Breast epithelium (tissue), 3 donors: ENCODE data around the gene CCRL2.

Experiments used
- CTCF ChIP-seq, 3 donors: fragments of 450-650 bp; IDR thresholded peaks; one replicate each; pipeline ENCODE4 v1.5.1; 2016 to 2017; ENCODE audit warnings: antibody characterized with exemption in 3 of 3, mild to moderate bottlenecking in 3 of 3, moderate library complexity in 3 of 3
- POLR2A ChIP-seq: fragments of 450-650 bp; IDR thresholded peaks from one replicate; pipeline ENCODE4 v1.6.1; 2016; ENCODE audit warnings: antibody characterized with exemption, mild to moderate bottlenecking, moderate library complexity
- POLR2AphosphoS5 ChIP-seq, 3 donors: sonication (generic); formaldehyde crosslinking; IDR thresholded peaks; one replicate each; pipeline ENCODE4 v1.6.1; 2017; ENCODE audit warnings: antibody characterized with exemption in 3 of 3

- no peak for TF ChIP-seq CTCF (IDR thresholded peaks at IDR 0.05)
- TF ChIP-seq POLR2A, result no peak
- no peak for TF ChIP-seq POLR2AphosphoS5 (IDR thresholded peaks at IDR 0.05)
Observed at GRCh38 chr3:46422617-46423016, 15.6 kb downstream of the CCRL2 start.
